ENCODE measurements around the gene CLPTM1L.
"Not testable (repeated sequence)": the region's sequence is repeated elsewhere in the genome, so short reads cannot be mapped to it uniquely, and the experiment has no call there.

GRCh38 chr5:1283729-1284041 is 61.2 kb downstream of the CLPTM1L start:
- TF ChIP-seq EP300, CTCF (IDR thresholded peaks at IDR 0.05): not testable (repeated sequence)

Measured in tibial nerve (tissue), 4 donors.